Stimulated activated CD4-positive, alpha-beta T cell treated with anti-CD3 and anti-CD28 coated beads, Interleukin-1b, Interleukin-23, amount 100 ng/mL, for 1 hour (primary cell): ENCODE measurements around the gene DNAJC6.
"Not testable (repeated sequence)": the region's sequence is repeated elsewhere in the genome, so short reads cannot be mapped to it uniquely, and the experiment has no call there.

Source experiments
- DNase-seq, 2 donors: peaks; one replicate each; pipeline ENCODE4 v3.0.0-alpha.2; 2020; ENCODE audit warnings: low read depth in 2 of 2

The DNAJC6 gene

GRCh38 chr1:65355031-65355712 is 45.8 kb downstream of the DNAJC6 start:
- DNase-seq = no peak

- no peak for DNase-seq
These were observed 48.1 kb downstream of the DNAJC6 start for GRCh38 chr1:65357291-65357960.

DNA sequence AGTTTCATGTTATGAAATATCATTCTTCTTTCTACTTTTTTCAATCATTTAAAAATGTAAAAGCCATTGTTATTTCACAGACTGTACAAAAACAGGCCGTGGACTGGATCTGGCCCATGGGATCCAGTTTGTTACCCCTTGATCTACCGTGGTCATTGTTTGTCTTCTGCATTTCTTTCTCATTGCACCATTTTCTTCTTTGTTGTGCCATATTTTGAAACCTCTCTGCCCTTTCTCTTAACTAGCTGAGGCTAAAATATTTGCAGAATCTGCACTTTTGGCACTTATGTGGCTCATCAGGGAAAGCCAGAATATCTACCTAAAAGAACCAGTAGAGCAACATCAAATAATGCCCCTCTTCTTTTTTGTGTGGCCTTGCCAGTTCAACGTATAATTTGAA is 50.5 kb downstream of the DNAJC6 start:
- DNase-seq = no peak

- DNase-seq = no peak
These were observed 51.3 kb downstream of the DNAJC6 start for GRCh38 chr1:65360648-65361047.

GRCh38 chr1:65362545-65362944 is 53.2 kb downstream of the DNAJC6 start:
- no peak for DNase-seq

- no peak for DNase-seq
These were observed 54.1 kb downstream of the DNAJC6 start for GRCh38 chr1:65363484-65363883.

DNA sequence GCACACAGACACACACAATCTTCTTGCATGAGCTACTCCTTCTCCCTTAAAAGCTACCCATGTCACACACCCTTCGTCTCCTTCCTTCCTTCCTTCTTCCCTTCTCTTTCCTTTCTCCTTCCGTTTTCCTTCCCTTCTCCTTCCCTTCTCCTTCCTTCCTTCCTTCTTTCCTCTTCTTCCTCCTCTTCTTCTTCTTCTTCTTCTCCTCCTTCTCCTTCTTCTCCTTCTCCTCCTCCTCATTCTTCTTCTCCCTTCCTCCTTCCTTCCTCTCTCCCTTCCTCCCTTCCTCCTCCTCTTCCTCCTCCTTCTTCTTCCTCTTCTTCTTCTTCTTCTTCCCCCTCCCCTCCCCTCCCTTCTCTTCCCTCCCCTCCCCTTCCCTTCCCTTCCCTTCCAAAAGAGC is 59.1 kb downstream of the DNAJC6 start:
- no peak for DNase-seq

DNA sequence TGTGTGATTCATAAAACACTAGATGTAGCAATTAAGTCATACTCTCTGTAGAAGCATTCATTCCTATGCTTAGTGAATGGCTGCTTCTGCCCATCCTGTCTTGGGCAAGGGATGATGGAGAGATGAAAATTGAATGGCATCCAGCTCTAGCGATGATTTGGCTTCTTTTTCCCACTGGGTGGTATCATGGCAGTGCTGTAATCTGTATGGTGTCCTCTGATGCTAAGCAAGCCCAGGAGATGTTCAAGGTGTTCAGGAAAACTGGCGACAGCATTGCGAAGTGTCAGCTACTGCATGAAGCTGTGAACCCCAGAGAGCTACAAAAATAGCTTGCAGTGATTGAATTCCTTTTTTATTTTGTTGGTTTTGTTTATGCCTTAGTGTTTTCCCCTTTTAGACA is 62.2 kb downstream of the DNAJC6 start:
- DNase-seq = no peak

GRCh38 chr1:65372557-65372956 is 63.2 kb downstream of the DNAJC6 start:
- no peak for DNase-seq

DNA sequence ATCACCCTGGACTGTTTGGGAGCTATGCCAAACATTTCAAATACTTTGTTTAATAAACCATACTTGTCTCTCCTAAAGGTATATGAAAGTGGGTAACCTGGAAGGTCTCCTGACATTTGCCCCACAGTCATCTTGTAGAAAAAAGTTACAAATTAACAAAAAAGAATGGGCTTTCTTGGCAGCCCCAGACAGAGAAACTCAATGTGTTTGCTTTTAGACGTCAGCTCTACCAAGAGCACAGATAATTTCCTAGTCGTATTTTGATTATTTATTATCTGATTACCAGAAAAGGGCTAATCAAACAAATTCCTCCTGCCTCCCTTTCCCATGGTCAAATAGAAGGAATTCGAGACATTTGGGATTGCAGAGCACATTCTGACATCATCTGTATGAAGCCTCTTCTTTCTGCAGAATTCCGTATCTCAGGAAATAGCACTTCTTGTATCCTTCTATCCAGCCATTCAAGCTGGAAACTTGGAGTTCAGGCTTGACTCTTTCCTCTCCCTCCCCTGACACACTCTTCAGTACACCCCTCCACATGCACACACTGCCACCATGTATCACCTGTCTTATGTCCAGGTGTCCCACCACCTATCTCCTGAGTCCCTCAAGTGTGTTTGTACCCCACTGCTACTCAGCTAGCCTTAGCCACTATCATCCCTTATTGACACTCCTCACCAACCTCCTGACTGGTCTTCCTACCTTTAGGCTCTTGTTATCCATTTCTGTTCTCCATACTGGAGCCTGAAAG is 68.3 kb downstream of the DNAJC6 start:
- DNase-seq = no peak

DNA sequence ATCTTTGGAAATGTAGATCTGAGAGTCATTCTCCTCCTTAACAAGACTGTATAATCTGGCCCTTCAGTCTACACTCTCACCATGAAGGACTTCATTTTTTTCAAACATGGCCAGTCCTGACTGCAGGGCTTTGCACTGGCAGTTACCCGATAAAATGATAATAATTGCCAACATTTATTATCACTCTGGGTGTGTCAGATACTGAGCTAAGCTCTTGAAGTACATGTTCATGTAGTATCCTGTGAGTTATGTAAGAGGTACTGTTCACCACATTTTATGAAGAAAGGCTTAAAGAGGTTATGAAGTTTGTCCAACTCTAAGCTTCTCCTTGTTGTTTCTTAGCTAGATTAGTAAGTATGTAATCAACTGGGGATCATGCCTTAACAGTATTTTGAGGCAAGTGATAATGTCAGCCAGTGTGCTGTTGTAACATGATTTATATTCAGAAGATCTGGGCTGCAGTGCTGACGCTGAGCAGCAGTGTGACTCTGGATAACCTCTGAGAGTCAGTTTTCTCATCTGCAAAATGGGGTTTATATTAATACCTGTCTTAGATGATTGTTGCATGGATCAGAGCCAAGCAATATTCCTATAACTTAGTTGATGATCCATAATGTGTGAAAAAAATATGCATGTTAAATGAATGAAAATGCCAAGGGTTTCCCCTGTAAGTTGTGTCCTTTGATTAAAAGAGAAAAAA is 69.1 kb downstream of the DNAJC6 start:
- DNase-seq = no peak

- DNase-seq = not testable (repeated sequence)
These were observed 75.1 kb downstream of the DNAJC6 start for GRCh38 chr1:65384426-65384825.

DNA sequence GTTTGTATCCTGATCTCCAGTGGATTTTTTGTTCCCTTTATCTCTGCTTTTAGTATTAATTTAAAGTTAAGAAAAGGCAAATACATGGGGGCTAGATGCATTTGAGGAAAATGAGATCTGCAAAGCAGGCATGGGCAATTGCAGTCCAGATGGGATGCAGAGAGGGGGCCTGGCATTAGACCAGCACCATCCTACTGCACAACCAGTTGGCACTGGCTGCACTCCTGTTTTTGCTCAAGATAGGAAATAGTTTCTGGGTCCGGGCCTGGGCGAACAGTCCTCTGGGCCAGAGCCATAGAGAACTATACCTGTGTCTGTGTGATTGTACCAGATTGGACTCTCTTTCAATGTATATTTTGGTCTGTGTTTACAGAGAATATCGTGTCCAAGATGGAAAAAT is 77.1 kb downstream of the DNAJC6 start:
- no peak for DNase-seq

DNA sequence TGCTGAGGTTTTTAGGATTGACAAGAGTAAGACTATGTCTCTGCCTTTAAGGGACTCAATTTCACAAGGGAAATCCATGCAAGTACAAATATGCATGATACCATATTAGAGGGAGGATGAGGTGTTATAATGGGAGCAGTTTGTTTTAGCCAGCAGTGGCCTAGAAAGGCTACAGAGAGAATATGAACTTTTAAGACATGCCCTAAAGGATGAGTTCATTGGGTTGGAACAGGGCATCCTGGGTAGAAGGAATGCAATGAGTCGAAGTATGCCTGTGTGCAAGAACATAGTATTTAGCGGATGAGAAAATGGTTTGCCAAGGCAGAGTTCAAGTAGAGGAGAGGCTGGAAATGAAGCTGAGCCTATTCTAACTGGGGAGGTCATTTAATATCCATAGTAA is 78.5 kb downstream of the DNAJC6 start:
- no peak for DNase-seq

DNA sequence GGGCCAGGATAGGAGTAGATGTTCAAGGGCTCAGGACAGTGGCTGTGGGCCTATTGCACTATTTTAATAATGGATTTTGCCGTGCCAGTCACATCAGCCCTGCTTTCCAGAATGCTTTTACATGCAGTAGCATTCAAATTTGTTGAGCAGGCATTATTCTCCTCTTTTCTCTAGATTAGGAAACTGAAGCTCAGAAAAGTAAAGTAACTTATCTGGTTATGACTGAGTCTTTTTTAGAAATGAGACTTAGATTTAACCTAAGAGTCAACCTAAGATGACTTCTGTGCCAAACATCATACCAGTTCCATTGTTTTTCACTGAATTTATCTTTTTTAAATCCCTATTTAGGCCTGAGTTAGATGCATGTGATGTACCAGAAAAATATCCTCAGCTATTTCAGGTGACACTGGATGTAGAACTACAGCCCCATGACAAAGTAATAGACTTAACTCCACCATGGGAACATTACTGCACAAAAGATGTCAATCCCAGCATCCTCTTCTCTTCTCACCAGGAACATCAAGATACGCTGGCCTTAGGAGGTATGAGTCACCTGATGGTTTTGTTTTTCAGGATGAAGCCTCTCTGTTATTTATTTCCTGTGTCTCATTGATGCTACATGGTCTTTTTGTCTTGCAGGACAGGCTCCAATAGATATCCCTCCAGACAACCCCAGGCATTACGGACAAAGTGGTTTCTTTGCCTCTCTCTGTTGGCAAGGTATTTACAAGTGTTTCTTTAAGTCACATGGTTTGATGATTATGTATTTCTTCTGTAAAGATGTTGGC is 79.8 kb downstream of the DNAJC6 start:
- DNase-seq = no peak

- DNase-seq = no peak
These were observed 83.2 kb downstream of the DNAJC6 start for GRCh38 chr1:65392497-65392896.

GRCh38 chr1:65393347-65393746 is 84.0 kb downstream of the DNAJC6 start:
- DNase-seq = no peak

GRCh38 chr1:65393928-65394327 is 84.6 kb downstream of the DNAJC6 start:
- no peak for DNase-seq

DNA sequence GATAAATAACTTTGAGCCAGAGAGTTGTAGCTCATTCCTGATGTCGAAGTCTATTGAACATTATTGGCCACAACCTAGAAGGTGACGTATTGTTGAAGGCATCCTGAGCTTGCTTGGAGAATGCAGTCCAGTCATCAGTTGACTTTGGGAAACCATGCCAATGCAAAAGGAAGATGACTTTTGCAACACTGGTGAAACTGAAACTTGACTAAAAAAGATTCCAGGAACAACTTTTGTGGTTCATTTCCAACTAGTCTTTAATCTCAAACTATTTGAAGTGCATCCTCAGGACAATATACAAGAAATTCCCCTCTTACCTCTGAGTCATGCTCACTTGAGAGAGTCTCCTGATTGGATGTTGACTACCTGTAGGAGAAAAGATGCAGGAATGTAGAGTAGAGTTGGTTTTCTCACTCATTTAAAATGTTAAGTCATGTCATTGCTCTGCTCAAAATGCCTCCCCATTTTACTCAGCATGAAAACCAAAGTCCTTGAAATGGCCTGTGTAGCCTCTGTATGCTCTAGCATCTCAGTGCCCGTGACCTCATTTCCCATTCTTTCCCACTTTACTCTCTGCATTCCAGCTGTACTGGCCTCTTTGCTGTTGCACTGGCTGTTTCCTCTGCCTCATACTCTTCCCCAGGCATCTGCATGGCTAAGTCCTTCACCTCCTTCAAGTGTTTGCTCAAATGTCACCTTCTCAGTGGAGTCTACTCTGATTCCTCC is 86.7 kb downstream of the DNAJC6 start:
- DNase-seq = no peak

DNA sequence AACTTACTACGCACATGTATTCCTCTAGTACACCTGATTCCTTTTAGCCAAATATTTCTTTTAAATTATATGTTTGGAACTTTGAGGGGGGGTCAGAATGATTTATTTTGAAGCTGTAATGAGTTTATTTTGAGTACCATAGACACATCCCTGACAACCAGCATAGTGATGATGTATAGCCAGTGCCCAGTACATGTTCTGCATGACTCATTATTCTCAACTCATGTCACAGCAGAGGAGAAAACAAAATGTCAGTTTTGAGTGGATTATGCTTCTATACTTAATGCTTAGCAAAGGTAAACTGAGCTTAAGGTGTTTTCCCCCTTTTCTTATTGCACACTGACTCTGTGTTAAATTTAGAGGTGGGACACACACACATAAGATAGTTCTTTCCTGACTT is 88.7 kb downstream of the DNAJC6 start:
- no peak for DNase-seq

- no peak for DNase-seq
These were observed 89.7 kb downstream of the DNAJC6 start for GRCh38 chr1:65399003-65399402.
